LNCAP (cell line): ENCODE data around the gene ANKRD52.

Experiments used
- TF ChIP-seq, protein P1 (sequence below): fragments of 450-650 bp; IDR thresholded peaks from 2 replicates; pipeline ENCODE4 v1.5.1; 2017; ENCODE audit warnings: mild to moderate bottlenecking

ANKRD52 gene

GRCh38 chr12:56242986-56243385 is 15.2 kb downstream of the ANKRD52 start:
- TF ChIP-seq, protein P1, sequence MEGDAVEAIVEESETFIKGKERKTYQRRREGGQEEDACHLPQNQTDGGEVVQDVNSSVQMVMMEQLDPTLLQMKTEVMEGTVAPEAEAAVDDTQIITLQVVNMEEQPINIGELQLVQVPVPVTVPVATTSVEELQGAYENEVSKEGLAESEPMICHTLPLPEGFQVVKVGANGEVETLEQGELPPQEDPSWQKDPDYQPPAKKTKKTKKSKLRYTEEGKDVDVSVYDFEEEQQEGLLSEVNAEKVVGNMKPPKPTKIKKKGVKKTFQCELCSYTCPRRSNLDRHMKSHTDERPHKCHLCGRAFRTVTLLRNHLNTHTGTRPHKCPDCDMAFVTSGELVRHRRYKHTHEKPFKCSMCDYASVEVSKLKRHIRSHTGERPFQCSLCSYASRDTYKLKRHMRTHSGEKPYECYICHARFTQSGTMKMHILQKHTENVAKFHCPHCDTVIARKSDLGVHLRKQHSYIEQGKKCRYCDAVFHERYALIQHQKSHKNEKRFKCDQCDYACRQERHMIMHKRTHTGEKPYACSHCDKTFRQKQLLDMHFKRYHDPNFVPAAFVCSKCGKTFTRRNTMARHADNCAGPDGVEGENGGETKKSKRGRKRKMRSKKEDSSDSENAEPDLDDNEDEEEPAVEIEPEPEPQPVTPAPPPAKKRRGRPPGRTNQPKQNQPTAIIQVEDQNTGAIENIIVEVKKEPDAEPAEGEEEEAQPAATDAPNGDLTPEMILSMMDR, result no peak

- TF ChIP-seq, protein P1, result no peak
Observed at GRCh38 chr12:56241424-56242303, 16.5 kb downstream of the ANKRD52 start.

GRCh38 chr12:56237552-56237951 is 20.6 kb downstream of the ANKRD52 start:
- TF ChIP-seq, protein P1, result no peak

- TF ChIP-seq, protein P1, result no peak
Observed at GRCh38 chr12:56236985-56237384, 21.2 kb downstream of the ANKRD52 start.

DNA sequence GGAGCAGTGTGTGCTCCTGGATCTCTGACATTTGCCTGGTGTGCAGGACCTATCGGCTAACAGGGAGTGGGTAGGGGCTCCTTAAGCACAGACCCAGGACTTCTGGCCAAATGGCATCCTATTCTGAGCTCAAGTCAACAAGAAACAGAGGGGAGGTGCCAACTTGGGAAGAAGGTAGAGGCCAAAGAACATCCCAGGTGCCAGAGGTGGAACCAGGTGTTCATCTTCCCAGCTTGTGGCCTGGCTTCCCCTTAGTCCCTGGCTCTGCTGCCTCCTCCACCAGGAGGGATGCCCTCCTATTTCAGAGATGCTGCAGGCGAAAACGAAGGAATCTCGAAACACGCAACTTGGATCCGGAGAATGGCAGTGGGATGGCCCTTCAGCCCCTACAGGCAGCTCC is 22.1 kb downstream of the ANKRD52 start:
- TF ChIP-seq, protein P1, result no peak

GRCh38 chr12:56234746-56235436 is 23.3 kb downstream of the ANKRD52 start:
- TF ChIP-seq, protein P1, result no peak

DNA sequence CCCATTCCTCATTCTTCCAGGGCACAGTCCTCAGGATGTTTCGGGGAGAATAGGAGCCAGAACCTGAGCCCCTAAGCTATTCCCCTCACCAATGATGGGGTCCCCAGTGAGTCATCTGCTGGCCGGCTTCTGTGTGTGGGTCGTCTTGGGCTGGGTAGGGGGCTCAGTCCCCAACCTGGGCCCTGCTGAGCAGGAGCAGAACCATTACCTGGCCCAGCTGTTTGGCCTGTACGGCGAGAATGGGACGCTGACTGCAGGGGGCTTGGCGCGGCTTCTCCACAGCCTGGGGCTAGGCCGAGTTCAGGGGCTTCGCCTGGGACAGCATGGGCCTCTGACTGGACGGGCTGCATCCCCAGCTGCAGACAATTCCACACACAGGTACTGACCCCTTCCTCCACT is 27.0 kb downstream of the ANKRD52 start:
- TF ChIP-seq, protein P1, result no peak
